ENCODE data around the gene CPEB4. TPM values are rescaled to one million over a fixed set of nuclear protein-coding genes. Genes with fewer than 3 reads are reported as not detected.

CPEB4 gene
- polyA plus RNA-seq, 6 donors from 2014 or later, result 4.8 to 8.8 (median 6.0) TPM; not detected in 1

DNA sequence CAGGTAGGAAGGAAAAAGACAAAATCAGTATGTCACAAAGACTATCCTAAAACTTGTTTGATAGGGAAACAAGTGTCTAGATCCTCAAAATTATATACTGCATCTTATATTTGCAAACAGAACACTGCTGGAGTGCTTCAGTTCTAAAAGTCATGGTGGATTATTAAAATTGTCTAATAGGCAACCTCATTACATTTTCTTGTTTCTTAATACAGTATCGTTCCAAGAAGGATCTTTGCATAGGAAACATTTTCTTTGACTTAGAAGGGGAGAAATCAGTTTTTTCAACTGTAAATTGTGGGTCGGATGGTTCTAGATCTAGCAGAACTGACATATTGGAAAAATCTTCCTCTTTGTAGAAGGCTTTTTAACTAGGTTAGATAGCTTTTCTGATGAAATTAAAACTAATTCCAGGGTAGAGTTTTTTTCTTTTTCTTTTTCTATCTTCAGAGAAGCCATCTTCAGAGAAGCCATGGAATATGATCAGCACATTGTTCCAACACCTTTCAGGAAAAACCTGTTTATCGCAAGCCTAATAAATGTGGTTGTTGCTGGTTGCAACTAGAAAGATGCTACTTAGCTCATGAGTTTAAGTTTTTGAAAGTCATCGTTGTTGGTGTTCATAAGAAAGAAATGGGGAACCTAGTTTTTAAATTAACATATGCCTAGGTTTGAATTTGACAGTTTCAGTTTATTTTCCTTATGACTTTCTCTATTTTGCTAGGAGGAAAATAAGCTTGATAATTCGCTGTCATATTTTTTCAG lies 7.4 kb downstream of the CPEB4 start:
- peak overlapping the region in 2 of 8 donors; percentile 8 to 15 for H3K4me3 Mint-ChIP-seq
- H3K36me3 Mint-ChIP-seq, result no peaks in the 10 kb centered on the region
- peaks cover 29 to 44% (median 40%) of the 10 kb centered on the region in 3 donors for H3K4me1 Mint-ChIP-seq
- peak overlapping the region in 1 of 6 donors; percentile 2 for H3K27ac Mint-ChIP-seq
- no peak for DNase-seq
- no peaks in the 10 kb centered on the region for H3K27me3 Mint-ChIP-seq
- ATAC-seq (ENCODE audit: low read depth in 2 of 2), result no peak
- H3K9me3 Mint-ChIP-seq, result no peaks in the 10 kb centered on the region

GRCh38 chr5:173896631-173897030 lies 8.5 kb downstream of the CPEB4 start:
- Mint-ChIP-seq H3K27ac (no peak overlapping the region), H3K4me1 (peaks cover 24 to 39% (median 35%) of the 10 kb centered on the region in 3 donors), H3K9me3 (no peaks in the 10 kb centered on the region), H3K27me3 (no peaks in the 10 kb centered on the region), H3K4me3 (no peak overlapping the region), H3K36me3 (no peaks in the 10 kb centered on the region)
- no peak for ATAC-seq (ENCODE audit: low read depth in 2 of 2)
- no peak for DNase-seq

DNA sequence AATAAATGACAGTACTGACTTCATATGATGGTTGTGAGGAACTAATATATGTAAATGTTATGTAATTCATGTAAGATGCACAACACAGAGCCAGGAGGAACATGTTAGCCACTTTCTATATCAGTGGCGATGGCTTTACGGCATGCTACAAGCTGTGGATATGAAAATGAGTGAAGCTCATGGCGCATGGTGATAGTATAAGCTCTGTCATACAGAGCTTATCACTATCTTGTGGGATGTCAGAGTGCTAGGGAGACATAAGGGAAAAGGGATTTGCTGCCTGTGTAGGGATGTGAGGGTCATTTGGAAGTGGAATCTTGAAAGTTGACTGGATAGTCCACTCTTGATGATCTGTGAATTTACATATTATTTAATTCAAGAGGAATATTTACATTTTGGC lies 13.6 kb downstream of the CPEB4 start:
- Mint-ChIP-seq H3K36me3 (no peaks in the 10 kb centered on the region), H3K9me3 (no peaks in the 10 kb centered on the region), H3K27ac (no peak overlapping the region), H3K4me3 (no peak overlapping the region), H3K4me1 (peaks cover 13 to 25% (median 18%) of the 10 kb centered on the region in 3 donors), H3K27me3 (no peaks in the 10 kb centered on the region)
- ATAC-seq (ENCODE audit: low read depth in 2 of 2) (no peak), DNase-seq (no peak)

GRCh38 chr5:173902334-173902733 lies 14.2 kb downstream of the CPEB4 start:
- Mint-ChIP-seq H3K4me1 (peaks cover 17 to 31% (median 19%) of the 10 kb centered on the region in 3 donors), H3K27me3 (no peaks in the 10 kb centered on the region), H3K4me3 (no peak overlapping the region), H3K36me3 (no peaks in the 10 kb centered on the region), H3K9me3 (no peaks in the 10 kb centered on the region), H3K27ac (no peak overlapping the region)
- ATAC-seq (ENCODE audit: low read depth in 2 of 2) (no peak), DNase-seq (no peak)

- Mint-ChIP-seq H3K9me3 (no peaks in the 10 kb centered on the region), H3K4me3 (no peak overlapping the region), H3K27ac (peak overlapping the region in 2 of 6 donors; percentile 0 to 41), H3K4me1 (peaks cover 21 to 35% (median 23%) of the 10 kb centered on the region in 3 donors), H3K36me3 (no peaks in the 10 kb centered on the region), H3K27me3 (no peaks in the 10 kb centered on the region)
- DNase-seq (no peak), ATAC-seq (ENCODE audit: low read depth in 2 of 2) (no peak)
Observed at GRCh38 chr5:173902743-173903142, 14.6 kb downstream of the CPEB4 start.

GRCh38 chr5:173903396-173904140 lies 15.4 kb downstream of the CPEB4 start:
- H3K4me1 Mint-ChIP-seq, result peaks cover 29 to 43% (median 32%) of the 10 kb centered on the region in 3 donors
- H3K27me3 Mint-ChIP-seq, result no peaks in the 10 kb centered on the region
- no peaks in the 10 kb centered on the region for H3K36me3 Mint-ChIP-seq
- no peak for DNase-seq
- no peak overlapping the region for H3K27ac Mint-ChIP-seq
- no peaks in the 10 kb centered on the region for H3K9me3 Mint-ChIP-seq
- no peak overlapping the region for H3K4me3 Mint-ChIP-seq
- no peak for ATAC-seq (ENCODE audit: low read depth in 2 of 2)

DNA sequence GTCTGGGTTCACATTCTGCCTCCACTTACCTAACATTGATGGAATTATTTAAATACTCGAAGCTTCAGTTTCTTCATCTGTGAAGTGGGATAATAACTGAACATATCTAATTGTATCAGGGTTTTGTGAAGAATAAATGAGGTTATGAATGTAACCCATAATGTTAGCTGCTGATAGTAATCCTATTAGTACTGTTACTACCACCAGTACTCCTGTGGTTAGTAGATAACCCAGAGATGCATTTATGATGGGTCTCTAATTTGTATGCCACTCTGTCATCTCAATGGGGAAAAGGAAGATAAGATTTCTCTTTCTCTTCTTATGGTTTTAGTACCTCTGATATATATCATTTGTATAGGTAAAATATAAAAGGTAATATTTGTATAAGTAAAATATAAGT lies 16.0 kb downstream of the CPEB4 start:
- no peak for DNase-seq
- Mint-ChIP-seq H3K4me3 (no peak overlapping the region), H3K4me1 (peaks cover 33 to 47% (median 34%) of the 10 kb centered on the region in 3 donors), H3K27ac (no peak overlapping the region), H3K9me3 (no peaks in the 10 kb centered on the region), H3K27me3 (no peaks in the 10 kb centered on the region), H3K36me3 (no peaks in the 10 kb centered on the region)
- ATAC-seq (ENCODE audit: low read depth in 2 of 2), result no peak

DNA sequence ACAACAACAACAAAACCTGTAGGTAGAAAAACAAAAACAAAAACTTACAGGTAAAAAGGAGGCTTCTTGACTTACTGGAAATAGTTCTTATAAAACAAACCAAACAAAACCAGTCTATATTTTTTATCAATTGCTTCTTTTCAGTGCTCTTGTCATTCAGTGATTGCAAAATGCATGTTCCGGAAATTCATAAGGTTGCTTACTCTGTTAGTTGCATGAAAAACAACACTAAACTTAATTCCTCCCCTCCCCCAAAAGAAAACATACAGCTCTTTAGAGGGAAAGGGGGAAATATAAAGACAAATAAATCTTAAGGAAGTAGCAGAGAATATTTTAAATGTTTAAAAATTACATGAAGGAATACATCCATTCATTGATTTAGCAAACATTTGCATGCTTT lies 19.1 kb downstream of the CPEB4 start:
- H3K27ac Mint-ChIP-seq, result peak overlapping the region in 1 of 6 donors; percentile 22
- peaks cover 0 to 12% of the 10 kb centered on the region in 2 donors for H3K36me3 Mint-ChIP-seq
- no peaks in the 10 kb centered on the region for H3K27me3 Mint-ChIP-seq
- H3K4me3 Mint-ChIP-seq, result peak overlapping the region in 1 of 8 donors; percentile 21
- ATAC-seq (ENCODE audit: low read depth in 2 of 2), result no peak
- no peak for DNase-seq
- H3K9me3 Mint-ChIP-seq, result no peaks in the 10 kb centered on the region
- H3K4me1 Mint-ChIP-seq, result peaks cover 24 to 40% (median 30%) of the 10 kb centered on the region in 3 donors

DNA sequence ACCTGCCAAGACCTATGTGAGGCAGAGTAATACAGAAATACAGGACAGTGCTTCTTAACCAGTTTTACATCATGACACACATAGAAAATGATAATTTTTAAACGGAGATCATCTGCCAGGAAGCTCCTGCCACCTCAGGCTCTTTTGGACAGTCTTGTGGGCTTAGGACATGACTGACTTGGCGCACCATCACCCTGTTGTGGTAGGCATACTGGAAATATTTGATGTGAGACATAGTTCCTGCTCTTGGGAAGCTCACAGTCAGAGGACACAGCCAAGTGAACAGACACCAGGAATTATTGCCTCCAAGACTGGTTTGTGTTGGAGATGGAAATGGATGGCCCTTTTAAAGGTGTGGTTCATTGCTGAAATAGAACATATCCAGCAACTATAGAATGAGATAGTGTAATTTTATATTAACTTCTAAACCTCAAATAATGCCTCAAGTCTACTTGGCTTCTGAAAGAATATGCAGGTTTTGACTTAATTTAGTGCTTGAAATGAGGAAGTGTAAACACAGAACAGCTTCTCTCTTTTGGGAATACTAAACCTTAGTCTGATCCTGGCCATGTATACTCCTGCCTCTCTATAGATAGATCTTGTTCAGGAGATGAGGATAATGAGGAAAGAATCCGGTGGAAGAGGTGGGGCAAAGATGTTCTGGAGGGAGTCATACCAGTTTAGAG lies 19.7 kb downstream of the CPEB4 start:
- no peak for DNase-seq
- peak overlapping the region in 2 of 8 donors; percentile 0 to 66 for H3K4me3 Mint-ChIP-seq

GRCh38 chr5:173909199-173909598 lies 21.1 kb downstream of the CPEB4 start:
- DNase-seq (no peak), ATAC-seq (ENCODE audit: low read depth in 2 of 2) (no peak)
- Mint-ChIP-seq H3K36me3 (peaks cover 0 to 13% of the 10 kb centered on the region in 2 donors), H3K4me1 (peaks cover 21 to 28% (median 24%) of the 10 kb centered on the region in 3 donors), H3K9me3 (no peaks in the 10 kb centered on the region), H3K27ac (peak overlapping the region in 1 of 6 donors; percentile 46), H3K4me3 (no peak overlapping the region), H3K27me3 (no peaks in the 10 kb centered on the region)

More for the DNA sequence above, 19.7 kb downstream of the CPEB4 start:
- Mint-ChIP-seq H3K27ac (peak overlapping the region in 2 of 6 donors; percentile 22 to 53), H3K9me3 (no peaks in the 10 kb centered on the region), H3K36me3 (peaks cover 0 to 13% of the 10 kb centered on the region in 2 donors), H3K4me1 (peaks cover 22 to 37% (median 26%) of the 10 kb centered on the region in 3 donors), H3K27me3 (no peaks in the 10 kb centered on the region)
- peak; percentile 49 to 52 for ATAC-seq (ENCODE audit: low read depth in 2 of 2)

DNA sequence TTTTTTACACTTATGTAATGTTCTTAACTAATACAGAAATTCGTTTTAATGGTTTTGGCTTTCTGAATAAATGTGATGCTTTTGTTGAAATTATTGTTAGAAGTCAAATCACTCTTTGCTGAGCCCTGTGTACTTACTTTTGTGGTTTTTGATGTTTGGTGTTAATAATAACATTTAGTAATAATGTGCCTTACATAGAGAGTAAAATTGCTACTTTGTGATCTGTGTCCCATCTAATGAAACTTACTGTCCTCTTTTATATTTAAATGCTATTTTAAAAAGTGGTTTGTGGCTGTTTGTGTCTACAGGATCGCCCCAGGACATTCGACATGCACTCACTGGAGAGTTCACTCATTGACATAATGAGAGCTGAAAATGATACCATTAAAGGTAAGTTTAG lies 22.1 kb downstream of the CPEB4 start:
- no peak for DNase-seq
- H3K27me3 Mint-ChIP-seq, result no peaks in the 10 kb centered on the region
- H3K27ac Mint-ChIP-seq, result no peak overlapping the region
- no peaks in the 10 kb centered on the region for H3K9me3 Mint-ChIP-seq
- H3K4me1 Mint-ChIP-seq, result peaks cover 21 to 30% (median 24%) of the 10 kb centered on the region in 3 donors
- H3K4me3 Mint-ChIP-seq, result no peak overlapping the region
- H3K36me3 Mint-ChIP-seq, result peaks cover 0 to 13% of the 10 kb centered on the region in 2 donors
- ATAC-seq (ENCODE audit: low read depth in 2 of 2), result no peak

DNA sequence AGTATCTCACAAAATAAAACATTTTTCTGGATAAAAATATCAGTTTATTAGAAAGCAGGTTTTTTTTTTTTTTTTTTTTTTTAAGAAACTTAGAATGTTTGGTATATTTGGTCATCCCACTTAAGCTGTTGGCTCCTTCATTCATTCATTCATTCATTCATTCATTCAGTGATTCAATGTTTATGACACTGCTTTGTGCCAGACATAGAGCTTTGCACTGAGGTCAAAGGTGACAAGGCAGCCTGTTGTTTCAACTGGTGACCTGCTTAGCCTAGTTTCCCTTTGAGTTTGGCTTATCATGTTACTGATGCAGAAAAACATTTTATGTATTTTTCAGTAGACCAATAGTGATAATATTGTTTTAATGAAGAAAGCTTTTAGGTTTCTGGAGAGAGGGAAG lies 23.5 kb downstream of the CPEB4 start:
- Mint-ChIP-seq H3K27ac (no peak overlapping the region), H3K4me1 (peaks cover 27 to 30% (median 28%) of the 10 kb centered on the region in 3 donors), H3K4me3 (no peak overlapping the region), H3K36me3 (peaks cover 0 to 13% of the 10 kb centered on the region in 2 donors), H3K27me3 (no peaks in the 10 kb centered on the region), H3K9me3 (no peaks in the 10 kb centered on the region)
- DNase-seq, result no peak
- ATAC-seq (ENCODE audit: low read depth in 2 of 2), result no peak

DNA sequence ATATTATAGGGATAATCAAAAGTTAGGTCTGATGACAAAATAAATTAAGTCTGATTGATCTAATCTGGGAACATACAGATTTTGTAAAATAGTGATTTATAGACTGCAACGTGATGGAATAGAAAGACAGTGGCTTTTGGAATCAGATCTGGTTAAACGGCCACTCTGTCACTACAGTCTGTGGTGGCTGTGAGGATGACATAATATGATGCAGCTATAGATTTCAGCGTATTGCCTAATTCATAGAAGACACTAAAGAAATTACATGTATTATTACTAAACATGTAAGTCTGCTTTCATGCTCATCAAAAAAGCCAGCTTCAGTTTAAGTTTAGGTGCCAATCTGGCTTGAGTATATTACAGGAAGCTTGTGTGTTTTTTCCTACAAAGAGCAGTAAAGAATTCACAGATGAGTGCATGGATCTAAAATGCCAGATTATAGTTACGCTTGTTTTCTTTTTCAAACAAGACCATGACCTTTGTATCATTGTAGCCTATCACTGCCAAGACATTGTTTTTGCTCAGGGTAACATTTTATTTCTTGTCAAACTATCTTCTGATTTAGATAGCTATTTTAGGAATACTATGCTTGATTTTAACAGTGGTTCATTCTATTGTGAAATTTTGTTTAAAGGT lies 25.7 kb downstream of the CPEB4 start:
- Mint-ChIP-seq H3K36me3 (peaks cover 0 to 13% of the 10 kb centered on the region in 2 donors), H3K4me3 (no peak overlapping the region), H3K4me1 (peaks cover 8 to 14% (median 12%) of the 10 kb centered on the region in 3 donors), H3K9me3 (no peaks in the 10 kb centered on the region), H3K27ac (no peak overlapping the region), H3K27me3 (no peaks in the 10 kb centered on the region)
- ATAC-seq (ENCODE audit: low read depth in 2 of 2) (no peak), DNase-seq (no peak)
